ENCODE measurements around the gene JAKMIP2.

Gene JAKMIP2

GRCh38 chr5:147796556-147797308, 14.2 kb upstream of the JAKMIP2 start:
- no peaks in the 10 kb centered on the region; the same call in none of the 2 replicates for H3K4me1 ChIP-seq (ENCODE audit: control insufficient read depth, low read length)
- no peaks in the 10 kb centered on the region for H3K27me3 ChIP-seq (ENCODE audit: control insufficient read depth, low read length)
- no peak overlapping the region for H3K4me2 ChIP-seq (ENCODE audit: low read length)
- no peaks in the 10 kb centered on the region for H3F3A ChIP-seq (ENCODE audit: control insufficient read depth, insufficient read depth)
- H3K27ac ChIP-seq (ENCODE audit: low read depth, low read length): no peak overlapping the region
- no peaks in the 10 kb centered on the region for H3K36me3 ChIP-seq (ENCODE audit: control insufficient read depth, low read length)
- H4K20me1 ChIP-seq (ENCODE audit: control insufficient read depth, insufficient read depth, low read depth, low read length): no peaks in the 10 kb centered on the region
- no peak overlapping the region for H3K4me3 ChIP-seq (ENCODE audit: low read length)
- H3K79me2 ChIP-seq (ENCODE audit: control insufficient read depth, low read length): no peaks in the 10 kb centered on the region
- H3K9me2 ChIP-seq (replicated peaks; ENCODE audit: control insufficient read depth, low read length): no peaks in the 10 kb centered on the region
- H3K9me3 ChIP-seq (ENCODE audit: control insufficient read depth, insufficient read depth, low read length): no peaks in the 10 kb centered on the region
- TF ChIP-seq CTCF (IDR thresholded peaks at IDR 0.05; ENCODE audit: low read depth, low read length, poor library complexity, severe bottlenecking) (no peak), EZH2phosphoT487 (IDR thresholded peaks at IDR 0.05; ENCODE audit: borderline replicate concordance, low read length) (no peak)

- Histone ChIP-seq H3K4me2 (ENCODE audit: low read length) (no peak overlapping the region), H3K9me3 (ENCODE audit: control insufficient read depth, insufficient read depth, low read length) (no peaks in the 10 kb centered on the region), H3K27ac (ENCODE audit: low read depth, low read length) (no peak overlapping the region), H3K27me3 (ENCODE audit: control insufficient read depth, low read length) (no peaks in the 10 kb centered on the region), H3K4me1 (ENCODE audit: control insufficient read depth, low read length) (no peaks in the 10 kb centered on the region; the same call in 1 of the 2 replicates), H3K9me2 (replicated peaks; ENCODE audit: control insufficient read depth, low read length) (no peaks in the 10 kb centered on the region), H3K36me3 (ENCODE audit: control insufficient read depth, low read length) (no peaks in the 10 kb centered on the region), H3F3A (ENCODE audit: control insufficient read depth, insufficient read depth) (no peaks in the 10 kb centered on the region), H3K79me2 (ENCODE audit: control insufficient read depth, low read length) (no peaks in the 10 kb centered on the region), H3K4me3 (ENCODE audit: low read length) (no peak overlapping the region), H4K20me1 (ENCODE audit: control insufficient read depth, insufficient read depth, low read depth, low read length) (no peaks in the 10 kb centered on the region)
- TF ChIP-seq EZH2phosphoT487 (IDR thresholded peaks at IDR 0.05; ENCODE audit: borderline replicate concordance, low read length): no peak
- TF ChIP-seq CTCF (IDR thresholded peaks at IDR 0.05; ENCODE audit: low read depth, low read length, poor library complexity, severe bottlenecking): no peak
Observed at GRCh38 chr5:147791181-147791580, 8.7 kb upstream of the JAKMIP2 start.

GRCh38 chr5:147789820-147790219, 7.3 kb upstream of the JAKMIP2 start:
- TF ChIP-seq CTCF (IDR thresholded peaks at IDR 0.05; ENCODE audit: low read depth, low read length, poor library complexity, severe bottlenecking): no peak
- no peak for TF ChIP-seq EZH2phosphoT487 (IDR thresholded peaks at IDR 0.05; ENCODE audit: borderline replicate concordance, low read length)
- Histone ChIP-seq H3K9me3 (ENCODE audit: control insufficient read depth, insufficient read depth, low read length) (no peaks in the 10 kb centered on the region), H3K9me2 (replicated peaks; ENCODE audit: control insufficient read depth, low read length) (no peaks in the 10 kb centered on the region), H3K27me3 (ENCODE audit: control insufficient read depth, low read length) (no peaks in the 10 kb centered on the region), H3K36me3 (ENCODE audit: control insufficient read depth, low read length) (no peaks in the 10 kb centered on the region), H4K20me1 (ENCODE audit: control insufficient read depth, insufficient read depth, low read depth, low read length) (no peaks in the 10 kb centered on the region), H3F3A (ENCODE audit: control insufficient read depth, insufficient read depth) (no peaks in the 10 kb centered on the region), H3K4me3 (ENCODE audit: low read length) (no peak overlapping the region), H3K4me2 (ENCODE audit: low read length) (no peak overlapping the region), H3K27ac (ENCODE audit: low read depth, low read length) (no peak overlapping the region), H3K79me2 (ENCODE audit: control insufficient read depth, low read length) (no peaks in the 10 kb centered on the region), H3K4me1 (ENCODE audit: control insufficient read depth, low read length) (no peaks in the 10 kb centered on the region; the same call in 1 of the 2 replicates)

Data from DOHH2 (cell line).